ENCODE data around the gene MND1.

MND1 gene

DNA sequence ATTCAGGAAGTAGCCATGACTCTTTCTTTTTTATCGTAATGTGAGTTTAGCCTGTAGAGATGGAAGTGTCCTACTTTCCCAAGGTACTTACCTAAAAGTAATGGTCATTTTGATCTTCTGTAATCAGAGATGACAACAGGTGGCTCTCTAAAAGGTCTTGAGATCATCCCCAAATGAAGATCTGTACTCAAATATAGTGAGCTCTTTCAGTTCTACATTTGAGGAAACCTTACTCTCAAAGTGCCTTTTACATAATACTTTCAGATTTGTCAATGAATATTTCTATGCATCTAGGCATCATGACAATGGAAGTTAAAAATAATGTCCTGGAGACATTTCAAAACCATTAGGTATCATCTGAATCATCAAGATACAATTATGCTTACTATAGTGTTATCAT is 17.2 kb upstream of the MND1 start:
- no peak for DNase-seq (ENCODE audit: low spot score)
- TF ChIP-seq, protein P1, sequence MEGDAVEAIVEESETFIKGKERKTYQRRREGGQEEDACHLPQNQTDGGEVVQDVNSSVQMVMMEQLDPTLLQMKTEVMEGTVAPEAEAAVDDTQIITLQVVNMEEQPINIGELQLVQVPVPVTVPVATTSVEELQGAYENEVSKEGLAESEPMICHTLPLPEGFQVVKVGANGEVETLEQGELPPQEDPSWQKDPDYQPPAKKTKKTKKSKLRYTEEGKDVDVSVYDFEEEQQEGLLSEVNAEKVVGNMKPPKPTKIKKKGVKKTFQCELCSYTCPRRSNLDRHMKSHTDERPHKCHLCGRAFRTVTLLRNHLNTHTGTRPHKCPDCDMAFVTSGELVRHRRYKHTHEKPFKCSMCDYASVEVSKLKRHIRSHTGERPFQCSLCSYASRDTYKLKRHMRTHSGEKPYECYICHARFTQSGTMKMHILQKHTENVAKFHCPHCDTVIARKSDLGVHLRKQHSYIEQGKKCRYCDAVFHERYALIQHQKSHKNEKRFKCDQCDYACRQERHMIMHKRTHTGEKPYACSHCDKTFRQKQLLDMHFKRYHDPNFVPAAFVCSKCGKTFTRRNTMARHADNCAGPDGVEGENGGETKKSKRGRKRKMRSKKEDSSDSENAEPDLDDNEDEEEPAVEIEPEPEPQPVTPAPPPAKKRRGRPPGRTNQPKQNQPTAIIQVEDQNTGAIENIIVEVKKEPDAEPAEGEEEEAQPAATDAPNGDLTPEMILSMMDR (conservative IDR thresholded peaks at IDR 0.05; ENCODE audit: low read depth) = no peak
- CTCF ChIA-PET = interaction anchor here (0.6 to 0.9 kb wide), 2 partner anchors 184 to 828 kb away, joined by 3 to 4 read pairs; no protein-coding TSS in a partner anchor
- POLR2A ChIA-PET (ENCODE audit: low non-redundant PET) = no interaction called here
- no peak overlapping the region for H3K27ac ChIP-seq

DNA sequence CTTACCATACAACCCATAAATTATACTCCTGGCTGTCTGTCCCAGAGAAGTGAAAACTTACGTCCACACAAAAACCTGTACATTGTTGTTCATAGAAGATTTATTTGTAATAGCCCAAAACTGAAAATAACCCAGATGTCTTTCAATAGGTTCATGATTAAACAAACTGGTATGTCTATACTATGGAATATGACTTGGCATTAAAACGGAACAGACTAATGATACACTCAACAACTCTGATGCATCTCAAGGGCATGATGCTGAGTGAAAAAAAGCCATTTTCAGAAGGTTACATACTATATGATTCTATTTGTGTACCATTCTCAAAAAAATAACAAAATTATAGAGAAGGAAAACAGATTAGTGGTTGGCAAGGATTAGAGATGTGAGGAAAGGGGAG is 11.6 kb upstream of the MND1 start:
- POLR2A ChIA-PET (ENCODE audit: low non-redundant PET) = no interaction called here
- TF ChIP-seq, protein P1 (conservative IDR thresholded peaks at IDR 0.05; ENCODE audit: low read depth) = no peak
- CTCF ChIA-PET = no interaction called here
- H3K27ac ChIP-seq = no peak overlapping the region
- DNase-seq (ENCODE audit: low spot score) = no peak

GRCh38 chr4:153333874-153334273 is 10.6 kb upstream of the MND1 start:
- ChIA-PET POLR2A (ENCODE audit: low non-redundant PET) (no interaction called here), CTCF (no interaction called here)

GRCh38 chr4:153335665-153336064 is 8.8 kb upstream of the MND1 start:
- TF ChIP-seq, protein P1 (conservative IDR thresholded peaks at IDR 0.05; ENCODE audit: low read depth) = no peak
- POLR2A ChIA-PET (ENCODE audit: low non-redundant PET) = no interaction called here
- no peak overlapping the region for H3K27ac ChIP-seq
- CTCF ChIA-PET = interaction anchor here (0.5 to 0.6 kb wide), 2 partner anchors 158 to 975 kb away, joined by 3 read pairs; no protein-coding TSS in a partner anchor
- DNase-seq (ENCODE audit: low spot score) = no peak

More at GRCh38 chr4:153333874-153334273, 10.6 kb upstream of the MND1 start:
- H3K27ac ChIP-seq = no peak overlapping the region
- TF ChIP-seq, protein P1 (conservative IDR thresholded peaks at IDR 0.05; ENCODE audit: low read depth) = no peak
- no peak for DNase-seq (ENCODE audit: low spot score)

GRCh38 chr4:153337686-153338085 is 6.8 kb upstream of the MND1 start:
- ChIA-PET POLR2A (ENCODE audit: low non-redundant PET) (interaction anchor here (0.6 kb wide), 1 partner anchor 880 kb away, joined by 3 read pairs; no protein-coding TSS in a partner anchor), CTCF (no interaction called here)
- DNase-seq (ENCODE audit: low spot score) = no peak
- TF ChIP-seq, protein P1 (conservative IDR thresholded peaks at IDR 0.05; ENCODE audit: low read depth) = no peak
- H3K27ac ChIP-seq = no peak overlapping the region

- DNase-seq (ENCODE audit: low spot score) = no peak
- H3K27ac ChIP-seq = no peak overlapping the region
- CTCF ChIA-PET = no interaction called here
- POLR2A ChIA-PET (ENCODE audit: low non-redundant PET) = no interaction called here
- TF ChIP-seq, protein P1 (conservative IDR thresholded peaks at IDR 0.05; ENCODE audit: low read depth) = no peak
Observed at GRCh38 chr4:153341575-153342090, 2.9 kb upstream of the MND1 start.

Measured in RWPE1 (cell line).